Stimulated activated CD8-positive, alpha-beta memory T cell treated with anti-CD3 and anti-CD28 coated beads, Interleukin-4, amount 100 ng/mL, for 4 hours (primary cell): Measurements from ENCODE around the gene PSMG4.

Experiments
- DNase-seq, 2 donors: peaks; one replicate each; pipeline ENCODE4 v3.0.0-alpha.2; 2020; ENCODE audit warnings: low read depth in 2 of 2, low spot score in 1 of 2

PSMG4 gene

DNA sequence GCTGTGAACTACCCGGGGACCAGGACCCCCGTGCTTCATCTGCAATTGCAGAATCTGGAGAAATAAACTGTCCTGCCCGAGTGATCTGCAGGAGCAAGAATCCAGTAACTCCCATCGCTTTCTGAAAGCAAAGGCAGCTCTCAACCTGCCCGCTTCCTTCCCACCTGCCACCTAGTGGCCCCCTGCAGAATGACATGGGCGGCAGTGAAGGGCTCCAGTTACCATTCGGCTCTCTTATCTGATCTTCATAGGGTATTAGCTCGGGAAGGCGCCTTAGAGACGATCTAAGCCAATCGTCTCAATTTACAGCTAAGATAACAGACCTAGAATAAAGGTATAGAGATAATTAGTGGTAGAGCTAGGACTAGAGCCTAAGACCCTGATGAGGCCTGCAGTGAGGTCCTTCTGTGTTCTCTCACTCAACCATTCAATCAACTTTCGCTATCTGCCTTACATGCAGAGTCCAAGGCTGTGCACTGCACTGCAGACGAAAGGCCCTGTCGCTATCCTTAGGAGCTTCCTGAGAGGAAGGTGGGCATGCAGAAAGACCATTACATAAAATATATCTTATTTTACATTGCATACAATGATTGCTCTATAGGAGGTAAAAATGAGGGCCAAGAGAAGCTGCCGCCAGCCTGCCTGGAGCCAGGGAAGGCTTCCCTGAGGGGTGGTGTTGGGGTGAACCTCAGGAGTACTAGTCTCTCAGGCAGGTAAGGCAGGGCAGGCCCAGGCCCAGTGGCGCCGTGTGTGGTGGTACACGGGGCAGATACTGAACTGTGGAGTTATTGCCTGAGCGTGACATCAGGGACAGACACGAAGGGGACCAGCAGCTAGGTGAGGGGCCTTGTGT lies 7.1 kb upstream of the PSMG4 start:
- peak; percentile 56 to 63 for DNase-seq

DNA sequence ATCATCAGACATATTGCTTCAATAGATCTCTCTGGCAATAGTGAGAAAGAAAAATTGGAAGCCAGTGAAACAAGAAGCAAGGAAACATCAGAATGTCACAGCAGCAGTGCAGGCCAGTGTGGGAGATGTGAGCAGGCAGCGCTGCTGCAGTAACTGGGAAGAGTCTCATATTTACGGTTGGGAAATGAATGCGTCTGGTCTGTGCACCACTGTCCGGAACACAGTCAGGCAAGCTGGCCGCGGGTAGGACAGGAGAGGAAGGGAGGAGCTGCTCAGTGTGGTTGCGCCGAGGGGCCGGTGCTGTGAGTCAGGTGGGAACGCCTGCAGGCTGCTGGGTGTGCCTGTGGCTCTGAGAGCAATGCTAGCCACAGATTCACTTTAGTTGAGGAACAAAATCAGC lies 6.4 kb upstream of the PSMG4 start:
- no peak for DNase-seq

DNA sequence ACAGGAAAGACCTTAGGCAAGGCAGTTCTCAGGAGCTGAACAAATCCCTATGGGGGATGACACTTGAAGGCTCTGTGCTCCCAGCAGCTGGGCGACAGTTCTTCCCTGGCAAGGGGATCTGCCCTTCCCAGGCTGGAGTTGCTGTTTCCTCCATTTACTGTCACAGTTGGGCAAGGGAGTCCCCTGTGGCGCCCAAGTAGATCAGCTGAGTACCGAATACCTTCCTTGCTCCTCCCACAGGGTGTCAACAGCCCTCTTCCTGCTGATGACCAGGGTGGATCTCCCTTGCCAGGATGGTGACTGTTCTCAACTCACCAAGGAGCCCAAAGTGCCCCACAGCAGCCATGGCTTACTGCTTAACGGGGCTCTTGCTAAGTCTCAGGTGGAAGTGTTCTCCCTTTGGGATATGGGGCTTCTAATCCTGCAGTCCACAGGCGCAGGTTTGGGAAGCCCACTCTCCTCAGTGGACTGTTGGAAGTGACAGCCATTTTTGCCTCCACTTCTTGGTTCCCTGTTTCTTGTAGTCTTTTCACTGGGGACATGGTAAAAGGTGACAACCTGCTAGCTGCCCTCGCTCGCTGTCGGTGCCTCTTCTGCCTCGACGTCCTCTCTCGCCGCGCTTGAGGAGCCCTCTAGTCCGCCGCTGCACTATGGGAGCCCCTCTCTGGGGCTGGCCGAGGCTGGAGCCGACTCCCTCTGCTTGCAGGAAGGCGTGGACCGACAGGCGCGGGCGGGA lies 5.7 kb upstream of the PSMG4 start:
- DNase-seq: no peak

DNA sequence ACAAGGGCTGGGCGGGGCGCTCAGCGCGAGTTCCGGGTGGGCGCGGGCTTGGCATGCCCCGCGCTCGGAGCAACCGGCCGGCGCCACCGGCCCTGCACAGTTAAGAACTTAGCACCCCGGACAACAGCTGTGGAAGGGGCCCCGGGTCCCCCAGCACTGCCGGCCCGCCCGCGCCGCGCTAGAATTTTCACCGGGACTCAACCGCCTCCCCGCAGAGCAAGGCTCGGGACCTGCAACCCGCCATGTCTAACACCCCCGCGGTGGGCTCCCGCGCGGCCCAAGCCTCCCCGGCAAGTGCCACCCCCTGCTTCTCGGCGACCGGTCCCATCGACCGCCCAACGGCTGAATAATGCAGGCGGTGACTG lies 5.2 kb upstream of the PSMG4 start:
- no peak for DNase-seq

DNA sequence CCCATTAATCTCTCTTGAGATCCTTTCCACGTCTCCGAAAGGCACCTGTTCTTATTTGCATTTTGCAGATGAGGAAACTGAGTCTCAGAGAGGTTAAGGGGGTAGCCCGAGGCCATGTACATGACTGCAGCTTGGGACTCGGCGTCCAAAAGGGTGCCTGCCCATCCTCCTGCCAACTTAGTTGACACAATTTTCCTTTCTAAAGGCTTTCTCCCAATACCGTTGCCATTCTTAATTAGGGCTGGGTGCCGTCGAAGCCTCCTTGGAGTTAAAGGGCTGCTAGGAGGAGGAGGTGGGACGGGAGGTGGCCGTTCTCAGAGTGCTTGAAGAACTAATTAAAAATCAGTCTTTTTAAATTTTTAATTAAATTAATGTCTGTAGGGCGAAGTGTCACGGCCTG lies 546 bp upstream of the PSMG4 start:
- DNase-seq: no peak

DNA sequence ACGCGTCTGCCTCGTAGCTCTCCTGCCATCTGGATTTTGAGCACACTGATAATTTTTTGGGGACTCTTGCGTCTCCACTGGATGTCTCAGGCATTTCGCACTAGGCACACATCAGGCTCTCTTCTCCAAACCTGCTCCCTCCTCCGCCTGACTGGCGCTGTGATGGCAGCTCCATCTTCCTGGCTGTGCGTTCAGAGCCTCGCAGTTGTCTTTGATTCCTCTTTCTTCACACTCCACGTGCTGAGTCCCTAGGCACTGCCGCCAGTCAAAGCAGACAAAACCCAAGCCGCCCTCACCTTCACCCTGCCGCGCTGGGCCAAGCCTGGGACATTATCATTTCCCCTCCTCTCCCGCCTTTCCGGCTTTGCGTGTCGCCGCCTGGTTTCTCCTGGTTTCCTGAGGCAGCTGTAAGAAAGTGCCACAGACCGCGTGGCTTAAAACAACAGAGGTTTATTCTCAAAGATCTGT lies 778 bp downstream of the PSMG4 start:
- DNase-seq: peak in 1 of 2 donors; percentile 4

DNA sequence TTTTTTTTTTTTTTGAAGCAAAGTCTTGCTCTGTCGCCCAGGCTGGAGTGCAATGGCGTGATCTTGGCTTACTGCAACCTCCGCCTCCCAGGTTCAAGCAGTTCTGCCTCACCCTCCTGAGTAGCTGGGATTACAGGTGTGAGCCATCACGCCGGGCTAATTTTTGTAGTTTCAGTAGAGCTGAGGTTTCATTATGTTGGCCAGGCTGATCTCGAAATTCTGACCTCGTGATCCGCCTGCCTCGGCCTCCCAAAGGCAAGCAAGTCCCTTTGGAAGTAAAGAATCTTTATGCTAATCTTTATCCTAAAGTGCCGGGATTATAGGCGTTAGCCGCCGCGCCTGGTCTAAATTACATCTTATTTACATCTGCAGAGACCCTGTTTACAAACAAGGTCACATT lies 1.5 kb downstream of the PSMG4 start:
- DNase-seq: no peak

DNA sequence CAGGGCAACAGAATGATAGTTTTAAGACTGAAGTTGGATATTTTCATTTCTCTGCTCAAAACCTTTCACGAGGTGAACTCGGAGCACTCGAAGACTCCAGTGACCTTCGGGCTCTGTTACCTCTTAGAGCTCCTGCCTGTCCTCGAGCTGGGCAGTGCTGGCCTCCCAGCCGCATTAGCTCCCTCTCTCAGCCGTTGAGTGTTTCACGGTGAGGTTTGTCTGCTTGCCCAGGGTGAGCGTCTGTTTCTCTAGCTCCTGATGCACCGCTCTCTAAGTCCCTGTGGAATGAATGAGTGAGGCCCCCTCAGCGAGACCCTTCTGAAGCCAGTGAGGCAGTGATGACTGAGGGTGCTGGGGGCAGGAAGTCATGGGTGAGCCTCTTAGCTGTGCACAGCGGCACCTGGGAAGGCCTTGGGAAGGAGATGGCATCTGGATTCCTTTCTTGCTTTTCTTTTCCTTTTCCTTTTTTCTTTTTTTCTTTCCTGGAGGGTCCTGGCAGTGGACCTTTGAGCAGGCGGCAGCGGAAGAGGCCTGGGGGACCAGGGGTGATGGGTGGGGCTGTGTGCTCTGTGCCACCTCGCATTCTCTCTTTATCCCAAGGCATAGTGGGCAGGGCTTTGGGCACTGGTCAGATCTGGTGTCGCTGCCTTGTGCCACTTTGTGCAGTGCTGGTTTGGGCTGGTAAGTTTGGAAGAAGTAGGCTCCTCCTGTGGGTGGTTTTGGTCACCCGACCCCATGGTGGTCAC lies 2.2 kb downstream of the PSMG4 start:
- no peak for DNase-seq

DNA sequence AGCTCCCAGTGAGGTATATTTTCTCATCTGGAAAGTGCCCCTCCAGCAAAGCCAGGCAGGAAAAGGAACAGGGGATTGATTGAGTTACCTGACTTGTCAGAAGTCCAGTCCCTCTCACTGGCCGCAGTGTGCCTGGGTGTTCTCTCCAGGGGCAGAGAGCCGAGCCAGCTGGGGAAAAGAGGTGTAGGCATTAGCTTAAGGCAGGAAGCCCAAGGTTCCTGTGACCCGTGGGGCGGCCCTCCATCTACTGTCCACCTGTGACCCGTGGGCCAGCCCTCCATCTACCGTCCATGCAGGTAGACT lies 2.7 kb downstream of the PSMG4 start:
- DNase-seq: no peak

DNA sequence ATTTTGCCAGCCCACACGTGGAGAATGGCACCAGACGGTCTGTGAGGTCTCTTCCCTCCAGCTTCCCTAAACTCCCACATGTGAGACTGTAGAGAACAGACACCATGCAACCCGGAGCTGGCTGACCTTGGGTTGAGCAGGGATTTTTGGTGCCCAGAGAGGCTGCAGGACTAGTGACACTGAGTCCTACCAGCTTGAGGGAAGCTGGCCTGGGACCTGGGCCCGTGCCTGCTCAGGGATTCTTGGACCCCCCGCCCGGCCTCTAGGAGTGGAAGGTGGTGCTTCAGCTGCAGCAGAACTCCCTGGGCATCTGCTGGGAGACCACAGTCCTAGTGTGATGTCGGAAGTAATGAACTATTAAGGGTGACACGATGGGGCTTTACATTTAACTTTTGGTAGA lies 3.2 kb downstream of the PSMG4 start:
- DNase-seq: no peak

DNA sequence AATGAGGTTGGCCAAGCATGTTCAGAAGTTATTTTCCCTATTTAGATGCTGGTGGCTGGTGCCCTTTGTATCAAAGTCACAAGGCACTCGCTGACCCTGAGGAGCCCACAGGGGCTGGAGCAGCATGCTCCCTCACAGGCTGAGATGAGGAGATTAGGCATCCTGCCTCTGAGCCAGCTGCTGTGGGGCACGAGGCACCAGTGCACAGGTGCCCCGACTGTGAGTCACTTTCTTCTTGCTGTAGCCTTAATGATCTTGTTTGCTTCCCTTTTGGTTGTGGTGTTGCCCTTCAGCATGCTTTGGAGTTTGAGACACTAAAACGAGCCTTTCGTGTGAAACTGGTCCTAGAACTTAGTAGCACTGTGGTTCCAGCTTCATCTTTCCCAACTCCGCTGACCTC lies 4.3 kb downstream of the PSMG4 start:
- DNase-seq: no peak

DNA sequence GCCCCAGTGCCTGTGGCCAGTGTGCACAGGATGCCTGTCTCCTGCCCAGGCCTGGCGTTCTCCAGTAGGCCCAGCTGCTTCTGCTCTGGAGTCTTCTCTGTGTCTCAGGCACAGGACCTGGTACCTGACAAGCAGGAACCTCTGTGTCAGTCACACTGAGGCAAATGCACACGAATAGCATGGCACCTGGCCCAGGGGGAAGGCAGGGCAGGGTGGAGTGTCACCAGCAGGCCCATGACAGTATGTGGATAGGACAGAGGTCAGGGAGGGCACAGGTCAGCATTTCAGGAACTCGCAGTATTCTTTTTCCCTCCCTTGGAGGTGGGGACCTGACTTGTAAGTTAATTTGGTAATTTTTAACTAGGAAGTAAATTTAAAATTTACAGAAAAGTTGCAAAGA lies 5.6 kb downstream of the PSMG4 start:
- DNase-seq: no peak

DNA sequence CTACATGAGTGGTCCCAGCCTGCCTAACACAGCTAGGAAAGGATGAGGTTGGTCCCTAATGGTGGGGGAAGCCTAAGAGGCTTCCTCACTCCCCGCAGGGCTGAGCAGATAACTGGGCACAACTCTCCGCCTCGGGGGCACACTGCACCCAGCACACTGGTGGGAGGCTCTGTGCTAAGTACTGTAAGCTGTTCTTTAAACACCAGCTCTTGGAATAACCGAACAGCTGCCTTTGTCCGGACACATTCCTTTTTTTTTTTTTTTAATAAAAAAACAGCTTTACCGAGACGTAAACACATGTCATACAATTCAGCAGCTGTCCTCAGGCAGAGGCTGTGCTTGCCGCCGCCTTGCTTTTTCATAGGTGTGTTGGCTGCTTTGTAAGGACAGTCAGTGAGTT lies 6.9 kb downstream of the PSMG4 start:
- no peak for DNase-seq

DNA sequence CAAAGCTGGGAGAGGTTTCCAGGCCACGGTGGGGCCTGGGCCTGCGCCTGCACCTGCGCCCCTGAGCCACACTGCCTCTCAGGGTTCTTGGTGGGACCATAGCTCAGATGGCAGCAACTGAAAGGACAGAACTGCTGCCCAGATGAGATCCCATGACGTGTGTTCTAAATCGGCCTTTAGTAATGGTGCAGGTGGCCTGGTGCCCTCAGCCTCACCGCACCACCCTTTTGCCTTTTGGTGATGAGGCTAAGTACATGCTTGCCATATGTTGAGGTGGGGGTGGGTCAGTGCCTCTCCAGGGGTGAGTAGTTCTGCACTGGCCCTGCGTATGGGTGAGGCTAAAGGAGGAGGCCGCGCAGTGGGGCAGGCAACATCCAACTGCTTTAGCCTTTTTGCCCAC lies 7.4 kb downstream of the PSMG4 start:
- no peak for DNase-seq

DNA sequence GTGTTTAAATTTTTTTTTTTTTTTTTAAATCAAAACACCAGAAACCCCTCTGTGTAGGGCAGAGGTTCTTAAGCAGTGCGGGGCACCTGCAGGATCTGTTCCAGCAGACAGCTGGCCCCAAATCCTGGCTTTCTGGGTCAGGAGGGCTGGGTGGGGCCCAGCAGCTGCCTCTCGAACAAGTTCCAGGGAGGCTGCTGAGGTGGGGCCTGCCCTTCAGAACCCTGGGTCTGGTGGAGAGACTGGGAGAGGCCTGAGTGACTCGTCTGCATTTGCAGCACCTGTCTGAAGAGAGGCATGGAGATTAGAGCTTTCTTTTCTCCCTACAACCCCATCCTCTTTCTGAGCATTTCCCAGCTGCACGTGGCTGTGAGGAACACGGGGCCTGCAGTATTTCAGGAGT lies 8.4 kb downstream of the PSMG4 start:
- DNase-seq: no peak

DNA sequence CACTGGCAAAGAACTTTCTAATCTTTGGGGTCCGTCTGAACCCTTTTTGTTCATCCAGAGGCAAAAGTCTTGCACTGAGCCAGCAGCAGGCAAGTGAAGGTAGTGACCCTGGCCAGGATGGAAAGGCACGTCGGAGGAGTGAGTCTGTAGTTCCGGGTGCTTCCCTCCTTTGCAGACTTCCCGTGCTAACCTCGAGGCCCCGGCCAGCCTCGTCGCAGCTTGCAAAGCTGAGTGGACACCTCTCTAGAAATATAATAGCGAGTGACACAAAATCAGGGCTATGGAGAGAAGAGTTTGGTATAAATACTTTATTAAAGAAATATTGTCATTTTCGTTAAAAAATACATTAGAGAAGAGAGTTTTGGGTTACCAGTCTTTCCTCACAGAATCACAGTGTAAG lies 9.9 kb downstream of the PSMG4 start:
- no peak for DNase-seq

DNA sequence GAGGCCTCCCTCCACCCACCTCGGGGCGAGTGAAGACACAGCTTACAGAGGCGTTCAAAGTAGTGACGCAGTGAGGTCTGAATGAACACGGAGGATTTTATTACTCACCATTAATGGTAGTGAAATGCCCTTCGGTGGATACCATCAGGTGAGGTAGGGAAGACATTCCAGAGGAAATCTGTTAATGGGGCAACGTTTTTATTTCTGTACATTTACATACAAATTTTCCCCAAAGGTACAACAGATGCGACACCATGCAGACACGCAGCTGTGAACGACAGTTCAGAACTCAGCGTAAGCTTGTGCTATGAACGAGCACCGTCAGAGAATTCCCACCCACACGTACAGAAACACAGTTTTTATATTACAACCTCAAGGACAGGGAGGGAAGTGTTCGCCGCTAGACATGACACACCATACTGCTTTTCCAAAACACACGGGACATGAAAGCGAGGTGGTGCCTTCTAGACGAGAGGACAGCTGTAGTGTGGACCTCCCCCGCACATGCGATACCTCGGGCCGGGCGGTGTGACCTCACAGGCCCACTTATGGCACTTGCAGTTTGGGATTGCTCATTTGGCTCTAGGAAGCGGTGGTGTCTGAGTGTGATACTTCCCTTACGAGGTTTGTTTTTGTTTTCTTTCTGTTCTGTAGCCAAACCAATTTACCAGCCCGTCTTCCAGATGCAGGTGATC lies 10.7 kb downstream of the PSMG4 start:
- no peak for DNase-seq

DNA sequence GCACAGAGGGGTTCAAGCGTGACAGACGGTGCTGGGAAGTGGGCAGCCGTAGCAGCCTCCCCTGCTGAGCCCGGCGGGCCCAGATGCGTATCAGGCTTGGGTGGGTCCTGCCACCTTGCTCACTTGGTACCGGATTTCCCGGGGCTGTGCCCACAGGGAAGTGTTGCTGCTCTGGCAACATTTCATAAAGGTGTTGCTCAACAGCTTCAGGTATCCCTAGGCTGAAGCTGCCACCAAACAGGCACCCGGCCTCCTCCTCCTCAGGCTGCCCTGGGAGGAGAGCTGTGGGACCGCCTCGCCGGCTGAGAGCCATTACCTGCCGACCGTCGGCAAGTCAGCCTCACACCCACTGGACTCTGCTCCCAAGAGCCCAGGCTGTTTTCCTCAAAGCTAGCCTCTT lies 11.5 kb downstream of the PSMG4 start:
- DNase-seq: no peak

DNA sequence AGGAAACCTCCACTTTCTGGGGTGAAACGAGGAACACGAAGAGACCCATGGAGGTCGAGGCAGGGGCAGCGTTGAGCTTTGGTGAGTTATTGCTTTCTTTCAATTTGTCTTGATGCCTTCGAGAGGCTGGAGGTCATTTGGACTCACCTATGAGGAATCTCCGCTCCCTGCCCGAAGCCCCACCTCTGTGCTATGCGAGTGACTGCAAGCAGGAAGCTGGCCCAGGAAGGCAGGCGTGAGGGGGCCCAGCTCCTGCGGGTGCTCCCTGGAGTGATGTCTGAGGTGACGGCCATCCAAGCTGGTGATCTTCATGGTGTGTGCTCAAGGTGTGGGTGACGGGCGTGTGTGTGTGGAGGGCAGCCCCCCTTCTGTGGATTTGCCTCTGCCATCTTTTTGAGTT lies 13.0 kb downstream of the PSMG4 start:
- DNase-seq: no peak

DNA sequence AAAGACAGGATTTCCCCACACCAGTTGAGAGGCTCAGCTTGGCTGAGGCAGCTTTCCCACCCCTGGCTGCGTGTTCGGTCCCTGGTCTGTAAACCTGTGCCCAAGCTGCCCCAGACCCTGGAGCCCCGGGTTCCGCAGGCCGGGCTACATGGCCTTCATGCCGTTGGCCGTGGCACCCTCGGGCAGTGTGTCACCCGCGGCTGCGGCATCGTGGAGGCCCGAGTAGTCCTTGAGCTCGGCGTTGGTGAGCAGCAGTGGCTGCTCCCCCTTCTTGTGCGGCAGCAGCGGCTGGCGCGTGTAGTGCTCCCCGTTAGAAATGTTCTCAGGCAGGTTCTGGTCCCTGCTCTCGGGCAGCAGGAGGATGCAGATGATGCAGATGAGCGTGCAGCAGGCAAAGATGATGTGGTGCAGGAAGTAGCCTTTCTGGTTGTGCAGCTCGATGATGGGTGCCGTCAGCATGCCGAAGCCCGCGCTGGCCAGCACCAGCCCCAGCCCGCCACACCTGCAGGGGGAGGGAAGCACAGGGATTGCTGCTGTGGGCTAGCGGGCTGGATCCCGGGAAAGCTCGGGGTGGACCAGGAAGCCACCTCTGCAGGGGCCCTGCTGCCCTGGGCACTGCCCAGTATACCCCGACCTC lies 14.3 kb downstream of the PSMG4 start:
- DNase-seq: no peak
